Panc1 (cell line): Measurements from ENCODE around the gene TNS4.

Experiments used
- POLR2AphosphoS5 ChIP-seq: IDR thresholded peaks from 2 replicates; pipeline ENCODE4 v1.6.1; 2012; ENCODE audit warnings: mild to moderate bottlenecking, low read depth, low read length, moderate library complexity
- TF ChIP-seq, protein P1 (sequence below): fragments of 450-650 bp; IDR thresholded peaks from 2 replicates; pipeline ENCODE4 v1.5.1; 2017; ENCODE audit warnings: mild to moderate bottlenecking

GRCh38 chr17:40468560-40468959 is 32.9 kb downstream of the TNS4 start:
- TF ChIP-seq, protein P1, sequence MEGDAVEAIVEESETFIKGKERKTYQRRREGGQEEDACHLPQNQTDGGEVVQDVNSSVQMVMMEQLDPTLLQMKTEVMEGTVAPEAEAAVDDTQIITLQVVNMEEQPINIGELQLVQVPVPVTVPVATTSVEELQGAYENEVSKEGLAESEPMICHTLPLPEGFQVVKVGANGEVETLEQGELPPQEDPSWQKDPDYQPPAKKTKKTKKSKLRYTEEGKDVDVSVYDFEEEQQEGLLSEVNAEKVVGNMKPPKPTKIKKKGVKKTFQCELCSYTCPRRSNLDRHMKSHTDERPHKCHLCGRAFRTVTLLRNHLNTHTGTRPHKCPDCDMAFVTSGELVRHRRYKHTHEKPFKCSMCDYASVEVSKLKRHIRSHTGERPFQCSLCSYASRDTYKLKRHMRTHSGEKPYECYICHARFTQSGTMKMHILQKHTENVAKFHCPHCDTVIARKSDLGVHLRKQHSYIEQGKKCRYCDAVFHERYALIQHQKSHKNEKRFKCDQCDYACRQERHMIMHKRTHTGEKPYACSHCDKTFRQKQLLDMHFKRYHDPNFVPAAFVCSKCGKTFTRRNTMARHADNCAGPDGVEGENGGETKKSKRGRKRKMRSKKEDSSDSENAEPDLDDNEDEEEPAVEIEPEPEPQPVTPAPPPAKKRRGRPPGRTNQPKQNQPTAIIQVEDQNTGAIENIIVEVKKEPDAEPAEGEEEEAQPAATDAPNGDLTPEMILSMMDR: no peak
- TF ChIP-seq POLR2AphosphoS5: no peak
